Dedifferentiated amniotic fluid mesenchymal stem cell (primary cell): ENCODE results near the gene TMEM244.
"Not testable (repeated sequence)": the region's sequence is repeated elsewhere in the genome, so short reads cannot be mapped to it uniquely, and the experiment has no call there.

Experiments
- DNase-seq: peaks from one replicate; pipeline ENCODE4 v3.0.0-alpha.2; 2016; ENCODE audit errors: extremely low spot score

The TMEM244 gene

DNA sequence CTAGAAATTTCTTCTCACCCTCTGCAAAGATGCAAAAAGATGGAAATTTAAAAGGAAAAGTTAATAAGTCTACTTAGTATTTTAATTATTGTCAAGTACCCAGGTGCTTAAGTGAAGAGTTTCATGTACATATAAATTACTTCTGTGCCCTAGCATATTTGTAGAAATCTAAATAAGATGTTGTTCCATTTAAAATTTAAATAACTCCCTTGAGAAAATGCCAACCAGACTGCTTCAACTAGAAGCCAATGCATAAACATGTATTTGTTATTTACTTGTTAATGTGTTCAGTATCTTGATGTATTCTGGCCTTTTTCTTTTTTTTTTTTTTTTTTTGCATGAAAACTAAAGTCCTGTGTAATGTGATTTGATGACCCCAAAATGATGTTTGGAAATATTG is 6.3 kb upstream of the TMEM244 start:
- no peak for DNase-seq

DNA sequence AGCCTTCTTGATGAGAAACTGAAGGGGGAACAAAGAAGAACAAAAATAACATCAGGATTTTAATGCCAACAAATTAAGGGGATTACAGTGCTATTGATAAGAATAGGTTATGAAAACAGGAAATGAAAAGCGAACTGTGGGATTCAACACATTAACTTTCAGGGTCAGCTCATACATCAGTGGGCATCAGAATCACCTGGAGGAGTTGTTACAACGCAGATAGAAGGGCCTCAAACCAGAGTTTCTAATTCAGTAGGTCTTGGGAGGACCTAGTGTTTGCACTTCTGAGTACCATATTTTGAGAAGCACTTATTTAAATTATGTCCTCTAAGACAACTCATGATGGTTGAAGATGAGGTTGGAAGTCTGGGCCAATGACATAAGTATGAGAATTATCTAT is 5.6 kb upstream of the TMEM244 start:
- no peak for DNase-seq

DNA sequence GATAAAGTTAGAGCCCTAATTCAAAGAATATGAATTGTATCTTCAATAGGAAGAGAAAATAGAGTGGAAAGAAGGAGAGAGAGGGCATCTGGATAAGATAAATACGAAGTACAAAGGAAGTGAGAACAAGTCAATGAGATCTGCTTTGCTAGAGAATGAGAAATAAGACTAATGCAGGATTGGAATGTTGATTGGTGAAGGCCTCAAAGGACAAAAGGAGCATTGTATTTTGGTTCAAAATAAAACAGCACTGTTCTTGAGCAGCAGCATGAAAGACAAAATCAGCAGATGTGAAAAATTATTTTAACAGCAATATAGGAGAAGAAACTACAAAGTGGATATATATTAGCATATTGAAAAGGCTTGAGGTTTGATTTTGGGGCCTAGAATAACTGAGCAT is 5.1 kb upstream of the TMEM244 start:
- no peak for DNase-seq

DNA sequence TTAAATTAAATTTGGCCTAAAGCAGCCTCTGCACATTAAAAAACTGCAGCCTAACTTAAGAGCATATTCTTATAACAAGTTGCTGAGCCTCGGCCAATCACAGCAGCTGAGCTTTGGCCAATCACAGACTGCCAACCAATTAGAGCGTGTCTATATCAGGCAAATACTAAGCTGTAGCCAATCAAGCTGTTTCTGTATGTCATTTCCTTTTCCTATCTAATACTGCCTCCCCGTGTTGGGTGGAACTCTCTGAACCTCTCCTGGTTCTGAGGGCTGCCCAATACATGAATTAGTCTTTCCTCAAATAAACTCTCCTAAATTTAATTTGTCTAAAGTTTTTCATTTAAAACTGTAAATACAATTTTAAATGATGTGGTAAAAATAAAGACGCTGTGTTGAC is 3.9 kb upstream of the TMEM244 start:
- DNase-seq = no peak

DNA sequence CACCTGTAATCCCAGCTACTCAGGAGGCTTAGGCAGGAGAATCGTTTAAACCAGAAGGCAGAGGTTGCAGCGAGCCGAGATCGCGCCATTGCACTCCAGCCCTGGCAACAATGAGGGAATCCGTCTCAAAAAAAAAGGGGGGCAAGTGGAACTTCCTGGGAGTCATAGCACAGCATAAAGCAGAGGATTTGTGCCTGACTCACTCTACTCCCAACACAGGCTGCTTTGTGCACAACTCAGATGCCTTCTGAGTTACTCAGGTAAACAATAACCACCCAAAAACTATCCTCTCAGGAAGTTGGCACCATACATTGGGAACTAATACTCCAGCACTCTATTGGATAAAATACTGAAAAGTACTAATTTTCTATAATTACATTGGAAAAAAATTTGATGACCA is 2.5 kb upstream of the TMEM244 start:
- no peak for DNase-seq

DNA sequence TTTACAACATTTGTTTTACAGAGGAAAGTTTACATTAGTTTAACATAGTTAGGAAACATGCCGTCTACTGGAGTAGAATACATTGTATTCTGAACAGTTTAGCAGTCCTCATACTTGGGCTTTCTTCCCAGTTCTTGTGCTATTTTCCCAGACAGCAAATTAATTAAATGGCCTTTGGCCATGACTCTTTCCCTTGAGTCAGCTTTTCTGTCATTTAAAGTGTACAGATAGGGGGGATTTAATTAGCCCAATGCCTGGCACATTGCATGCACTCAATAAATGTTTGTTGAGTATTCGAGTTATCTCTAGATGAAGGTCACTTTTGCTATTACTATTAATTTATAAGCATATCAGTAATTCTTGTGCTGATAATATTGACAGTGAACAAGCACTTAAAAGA is 1.6 kb downstream of the TMEM244 start:
- no peak for DNase-seq

DNA sequence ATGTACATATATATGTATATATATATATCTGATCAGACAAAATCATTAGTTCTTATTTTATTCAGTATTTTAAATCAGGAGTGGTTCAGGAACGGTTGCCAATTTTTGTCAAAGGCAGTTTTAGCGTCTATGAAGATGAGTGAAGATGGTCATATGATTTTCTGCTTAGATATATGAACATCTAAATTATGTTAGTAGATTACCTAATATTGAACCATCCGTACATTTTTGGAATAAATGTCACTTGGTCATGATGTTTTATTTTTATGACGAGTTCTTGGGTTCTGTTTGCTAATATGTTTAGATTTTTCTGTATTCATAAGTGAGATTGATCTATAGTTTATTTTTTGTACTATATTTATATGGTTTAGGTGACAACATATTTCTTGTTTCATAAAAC is 3.3 kb downstream of the TMEM244 start:
- DNase-seq = no peak

DNA sequence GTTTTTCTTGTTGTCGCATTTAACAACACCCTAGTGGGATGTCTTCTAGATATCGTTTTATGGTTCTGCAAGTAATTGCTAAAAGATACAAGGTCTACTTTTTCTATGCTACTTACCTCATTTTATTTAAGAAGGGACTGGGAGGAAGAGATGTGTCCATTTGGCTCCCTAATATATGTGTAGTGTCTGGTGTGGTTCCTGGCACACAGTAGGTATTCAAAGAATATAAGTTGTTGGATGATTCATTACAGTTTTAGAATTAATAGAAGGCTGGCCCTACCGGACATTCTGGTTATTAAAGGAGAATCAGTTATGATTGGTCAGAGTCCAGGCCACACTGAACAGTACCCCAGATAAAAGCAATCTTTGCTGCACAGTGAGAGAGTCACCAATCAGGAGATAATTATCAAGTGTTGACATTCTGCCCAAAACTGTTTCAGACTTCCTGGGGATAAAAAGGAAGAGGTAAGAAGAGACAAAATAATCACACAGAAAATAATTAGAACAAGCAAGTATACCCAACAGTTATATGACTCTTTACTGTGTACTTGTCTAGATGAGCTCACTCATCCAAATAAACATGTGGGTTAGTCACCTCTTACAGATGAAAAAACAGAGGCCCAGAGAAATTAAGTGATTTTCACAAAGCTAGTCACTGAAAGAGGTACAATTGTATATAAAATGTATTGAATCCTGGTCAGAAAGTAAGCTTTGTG is 7.0 kb downstream of the TMEM244 start:
- no peak for DNase-seq

DNA sequence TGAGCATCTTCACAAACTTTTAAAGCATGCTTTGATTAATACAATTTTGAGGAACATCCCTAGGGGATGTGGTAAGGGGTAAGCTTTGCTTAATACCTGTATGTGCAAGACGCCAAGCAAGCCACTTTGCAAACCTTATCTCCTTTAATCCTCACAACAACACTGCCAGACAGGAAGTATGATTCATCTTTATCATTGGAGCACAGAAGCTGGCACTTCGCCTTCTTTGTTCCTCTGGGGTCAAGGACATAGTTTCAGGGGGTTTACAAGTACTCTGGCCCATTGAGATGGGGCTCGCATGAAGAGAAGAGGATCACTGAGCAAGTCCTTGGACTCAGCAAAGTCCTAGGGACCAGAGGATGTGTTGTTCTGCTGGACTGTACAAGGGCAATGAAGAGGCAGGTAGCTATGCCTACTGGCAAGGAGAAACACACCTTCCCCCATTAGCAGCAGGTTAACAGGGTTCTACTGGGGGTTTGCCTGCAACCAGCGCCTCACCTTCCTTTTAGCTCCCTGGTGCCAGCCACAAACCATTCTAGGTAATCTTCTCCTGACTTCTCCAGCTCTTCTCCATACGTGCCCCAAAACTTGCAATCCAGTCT is 8.8 kb downstream of the TMEM244 start:
- DNase-seq = no peak

DNA sequence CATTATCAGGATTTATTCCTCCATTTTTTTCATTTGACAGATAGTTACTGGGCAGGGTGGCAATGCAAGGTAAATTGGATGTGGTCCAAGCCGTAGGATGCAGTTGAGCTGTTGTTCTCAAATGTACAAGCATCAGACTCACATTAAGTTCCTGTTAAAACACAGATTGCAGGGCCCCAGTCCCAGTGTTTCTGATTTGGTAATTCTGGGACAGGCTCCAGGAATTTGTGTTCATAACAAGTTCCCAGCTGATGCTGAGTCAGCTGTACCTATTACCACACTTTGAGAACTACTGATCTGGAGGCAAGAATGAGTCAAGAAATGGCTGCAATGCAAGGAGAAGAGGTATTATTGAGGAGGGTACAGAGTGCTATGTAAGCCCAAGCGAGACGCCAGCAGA is 11.7 kb downstream of the TMEM244 start:
- no peak for DNase-seq

DNA sequence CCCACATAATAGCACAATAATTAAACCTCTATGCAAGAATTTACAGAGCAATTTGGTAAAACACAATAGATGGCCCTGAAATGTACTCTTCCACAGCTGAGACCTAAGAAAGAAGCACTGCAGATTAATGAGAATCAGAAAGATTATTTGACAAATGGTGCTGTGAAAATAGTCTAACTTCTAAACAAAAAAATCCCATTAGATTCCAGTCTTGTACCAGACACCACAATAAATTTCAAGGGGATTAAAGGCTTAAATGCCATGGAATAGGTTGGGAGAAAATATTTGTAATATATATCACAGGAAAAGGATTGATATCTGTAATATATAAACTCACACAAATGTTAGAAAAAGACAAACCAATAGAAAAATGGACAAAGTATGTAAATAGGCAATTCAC is 14.4 kb downstream of the TMEM244 start:
- DNase-seq = no peak

DNA sequence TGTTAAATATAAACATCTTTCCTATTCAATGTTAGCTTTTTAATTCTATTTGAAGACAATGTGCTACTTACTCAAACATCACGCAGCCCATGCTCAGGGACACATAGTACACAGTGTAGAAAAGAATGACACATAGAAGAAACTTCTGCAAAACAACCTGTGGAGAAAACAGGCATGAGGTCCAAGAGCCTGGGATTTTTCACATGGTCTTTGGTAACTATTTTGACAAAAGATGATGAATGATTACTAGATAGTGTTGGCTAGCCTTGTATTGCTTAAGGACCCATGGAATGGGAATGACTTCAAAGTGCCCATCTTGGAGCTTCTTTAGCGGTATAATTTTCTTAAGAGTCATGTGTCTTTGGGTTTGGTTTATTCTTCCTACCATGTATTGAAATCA is 15.4 kb downstream of the TMEM244 start:
- DNase-seq = no peak

DNA sequence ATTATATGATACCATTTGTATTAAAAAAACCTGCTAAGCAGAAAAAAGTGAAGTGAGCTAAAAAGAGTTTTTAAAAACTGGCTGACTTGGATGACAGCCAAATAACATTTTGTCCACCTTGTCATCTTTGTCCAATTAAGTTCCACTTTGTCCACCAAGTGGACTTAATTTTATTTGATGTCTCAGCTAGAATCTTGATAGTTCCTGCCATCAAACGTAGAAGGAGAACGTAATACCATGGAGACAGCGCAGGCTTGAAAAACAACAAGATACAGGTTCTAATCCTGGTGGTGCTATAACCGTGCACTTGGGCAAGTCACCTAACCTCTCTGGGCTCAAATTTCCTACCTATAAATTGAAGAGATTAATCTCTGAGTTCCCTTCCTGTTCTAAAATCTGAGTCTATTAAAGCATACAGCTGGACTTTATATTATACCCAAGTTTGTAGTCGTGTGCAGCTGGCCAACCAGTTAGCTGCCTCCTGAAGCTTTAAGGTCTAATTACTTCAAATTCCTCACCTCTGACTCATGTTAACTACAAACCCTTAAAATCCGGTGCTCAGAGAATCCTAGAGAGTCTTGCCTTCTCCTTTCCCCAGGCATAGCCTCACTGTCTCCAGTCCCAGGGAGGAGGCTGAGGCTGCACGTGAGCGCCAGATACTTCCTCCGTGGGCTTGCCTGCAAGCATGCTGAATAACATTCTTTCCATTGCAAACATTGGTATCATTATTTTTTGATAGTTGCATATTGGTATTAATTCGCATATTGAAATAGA is 16.8 kb downstream of the TMEM244 start:
- peak; percentile 49 for DNase-seq

DNA sequence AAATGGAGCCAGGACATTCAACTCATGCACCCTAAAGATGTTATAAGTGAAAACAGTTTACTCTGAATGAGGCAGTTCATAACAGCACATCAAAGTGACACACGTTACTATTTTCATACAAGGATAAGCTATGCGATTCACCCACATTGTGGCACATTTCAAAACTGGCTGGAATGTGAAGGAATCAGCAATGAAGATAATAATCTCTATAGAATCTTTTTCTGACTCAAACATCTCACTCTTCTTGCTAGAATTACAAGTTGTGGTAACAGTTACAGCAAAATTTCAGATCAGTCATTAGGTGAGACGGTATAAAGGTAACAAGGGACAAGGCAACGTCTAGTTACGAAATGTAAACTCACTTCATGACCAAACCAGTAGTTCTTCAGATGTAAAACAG is 17.5 kb downstream of the TMEM244 start:
- DNase-seq = no peak

DNA sequence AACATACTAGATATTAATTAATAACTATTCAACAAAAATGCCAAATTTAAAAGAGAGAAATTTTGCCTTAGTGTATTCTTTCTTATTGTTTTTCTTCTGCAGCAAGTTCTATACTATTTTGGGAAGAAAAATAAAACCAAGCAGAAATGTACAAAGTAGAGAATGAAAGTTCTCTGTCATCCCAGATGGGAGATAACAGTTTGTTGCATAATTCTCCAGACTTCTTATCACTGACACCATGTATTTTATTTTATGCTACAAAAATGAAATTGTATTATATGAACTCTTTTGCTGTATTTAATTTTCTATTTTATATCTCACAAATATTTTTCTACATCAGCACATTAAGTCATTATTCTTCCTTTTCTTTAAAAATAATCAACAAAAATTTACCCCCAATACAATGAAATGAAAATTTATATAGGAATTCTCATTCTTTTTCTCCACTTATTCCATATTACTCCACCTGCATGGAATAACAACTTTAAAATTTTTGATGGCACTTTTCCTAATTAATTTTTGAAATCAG is 18.2 kb downstream of the TMEM244 start:
- DNase-seq = no peak

DNA sequence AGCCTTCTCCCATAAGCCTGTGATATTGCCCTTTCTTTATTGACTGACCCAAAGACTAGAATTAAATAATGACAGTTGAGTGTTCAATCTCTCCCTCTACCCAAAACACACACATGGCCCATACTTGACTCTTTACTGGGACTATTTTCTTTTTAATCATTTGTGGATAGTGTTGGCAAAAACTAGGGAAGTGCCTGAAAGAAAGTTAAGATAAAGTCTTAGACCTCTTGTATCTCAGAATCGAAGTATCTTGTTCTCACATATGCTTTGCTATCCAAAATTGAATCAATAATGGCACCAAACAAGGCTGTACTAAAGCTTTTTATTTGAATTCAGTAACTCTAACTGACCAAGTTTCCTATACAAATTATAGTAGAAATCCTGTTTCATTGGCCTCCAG is 19.0 kb downstream of the TMEM244 start:
- DNase-seq = no peak

DNA sequence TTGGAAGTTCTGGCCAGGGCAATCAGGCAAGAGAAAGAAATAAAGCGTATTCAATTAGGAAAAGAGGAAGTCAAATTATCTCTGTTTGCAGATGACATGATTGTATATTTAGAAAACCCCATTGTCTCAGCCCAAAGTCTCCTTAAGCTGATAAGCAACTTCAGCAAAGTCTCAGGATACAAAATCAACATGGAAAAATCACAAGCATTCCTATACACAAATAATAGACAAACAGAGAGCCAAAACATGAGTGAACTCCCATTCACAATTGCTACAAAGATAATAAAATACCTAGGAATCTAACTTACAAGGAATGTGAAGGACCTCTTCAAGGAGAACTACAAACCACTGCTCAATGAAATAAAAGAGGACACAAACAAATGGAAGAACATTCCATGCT is 21.6 kb downstream of the TMEM244 start:
- DNase-seq = not testable (repeated sequence)

DNA sequence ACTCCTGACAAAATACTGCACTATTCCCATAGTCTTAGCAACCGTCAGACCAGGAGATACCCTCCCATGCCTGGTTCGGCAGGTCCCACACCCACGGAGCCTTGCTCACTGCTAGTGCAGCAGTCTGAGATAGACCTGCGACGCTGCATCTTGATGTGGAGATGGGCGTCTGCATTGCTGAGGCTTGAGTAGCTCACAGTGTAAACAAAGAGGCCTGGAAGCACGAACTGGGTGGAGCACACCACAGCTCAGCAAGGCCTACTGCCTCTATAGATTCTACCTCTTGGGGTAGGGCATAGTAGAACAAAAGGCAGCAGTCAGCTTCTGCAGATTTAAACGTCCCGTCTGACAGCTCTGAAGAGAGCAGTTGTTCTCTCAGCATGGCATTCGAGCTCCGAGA is 25.4 kb downstream of the TMEM244 start:
- DNase-seq = no peak

DNA sequence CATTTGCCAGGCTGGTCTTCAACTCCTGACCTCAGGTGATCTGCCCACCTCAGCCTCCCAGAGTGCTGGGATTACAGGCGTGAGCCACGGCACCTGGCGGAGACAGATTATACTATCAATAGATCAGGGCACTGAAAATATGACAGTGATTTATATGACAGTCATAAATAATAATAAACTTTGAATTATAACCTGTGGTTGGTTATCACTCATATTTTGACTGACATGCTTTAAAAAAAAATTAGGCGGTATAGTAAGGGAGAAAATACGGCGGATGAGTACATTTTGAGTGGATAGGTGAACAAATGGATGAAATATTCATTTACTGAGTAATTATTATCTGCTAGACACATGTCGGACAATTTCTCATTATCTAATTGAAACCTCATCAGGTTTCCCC is 28.8 kb downstream of the TMEM244 start:
- no peak for DNase-seq

DNA sequence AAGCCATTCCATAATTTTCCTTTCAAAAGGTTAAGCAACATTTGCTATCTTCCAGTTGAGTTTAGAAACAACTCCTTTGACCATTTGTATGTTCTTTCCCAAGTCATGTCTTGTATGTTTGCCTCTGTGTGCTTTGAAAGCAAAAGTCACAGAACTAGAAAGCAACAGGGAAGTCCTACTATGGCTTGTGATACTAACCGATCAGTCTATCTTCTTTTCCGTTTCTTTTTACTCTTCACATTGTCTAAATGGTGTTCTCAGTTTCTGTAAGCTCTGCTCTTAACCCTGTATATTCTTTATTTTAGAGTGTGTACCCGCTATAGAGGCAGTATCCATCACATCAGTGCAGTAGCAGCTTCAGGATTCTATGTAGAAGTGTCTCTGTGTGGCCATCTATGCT is 32.9 kb downstream of the TMEM244 start:
- no peak for DNase-seq

DNA sequence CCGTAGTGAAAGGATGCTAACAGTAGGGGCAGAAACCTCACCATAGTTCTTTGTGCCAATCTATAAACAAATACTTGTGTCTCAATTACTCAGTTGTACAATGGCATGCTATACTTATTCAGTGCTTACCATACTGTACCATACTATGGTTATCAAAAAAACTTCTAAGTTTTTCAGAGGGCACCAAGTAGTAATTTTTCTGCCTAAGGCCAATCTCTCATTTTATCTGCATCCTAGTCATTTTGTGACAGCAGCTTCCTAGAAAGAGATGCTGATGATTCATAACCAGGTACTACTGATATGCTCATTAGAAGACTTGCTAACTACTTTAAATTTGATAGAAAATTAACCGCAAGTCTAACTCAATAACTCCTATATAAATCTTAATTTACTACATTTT is 42.9 kb downstream of the TMEM244 start:
- no peak for DNase-seq

DNA sequence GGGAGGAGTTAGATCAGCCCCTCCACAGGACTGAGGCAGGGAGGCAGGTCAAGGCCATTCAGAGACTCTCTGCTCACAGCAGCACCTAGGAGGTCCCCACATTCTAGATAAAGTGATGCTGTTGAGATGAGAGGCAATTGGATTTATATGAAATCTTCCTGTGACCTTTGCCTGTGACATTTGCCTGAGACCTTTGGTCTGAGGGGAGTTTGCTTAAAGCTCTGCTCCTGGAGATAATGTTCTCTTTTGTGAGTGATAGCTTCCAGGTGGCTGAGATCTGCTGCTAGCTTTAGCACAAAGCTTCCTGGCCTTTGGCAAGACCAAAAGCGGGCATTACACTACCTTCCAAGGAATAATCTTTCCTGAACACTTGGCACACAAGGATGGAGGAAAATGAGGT is 43.3 kb downstream of the TMEM244 start:
- no peak for DNase-seq

DNA sequence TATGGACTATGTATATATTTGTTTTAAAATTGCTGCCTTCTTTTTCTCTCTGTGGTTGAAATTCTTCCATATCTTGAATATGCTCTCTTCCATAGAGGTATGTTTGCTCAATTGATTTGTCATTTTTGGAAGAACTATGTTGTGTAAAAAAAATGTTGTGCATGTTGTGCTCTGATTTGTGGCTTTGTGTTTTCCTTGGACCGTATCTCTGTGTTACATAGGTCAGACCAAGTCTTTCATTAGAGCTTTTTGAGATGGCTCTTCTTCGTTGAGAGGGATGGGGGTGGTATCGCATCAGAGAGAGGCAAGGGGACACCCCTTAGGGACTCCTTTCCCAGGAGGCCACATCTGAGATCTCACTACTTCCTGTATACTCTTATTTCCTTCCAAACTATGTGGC is 43.8 kb downstream of the TMEM244 start:
- no peak for DNase-seq
